Activated CD4-positive, alpha-beta memory T cell treated with anti-CD3 and anti-CD28 coated beads for 36 hours (primary cell): Measurements from ENCODE around the gene TSSK1B. TPM values are rescaled to one million over a fixed set of nuclear protein-coding genes. Genes with fewer than 3 reads are reported as not detected.

Experiments
- CTCF ChIA-PET: fragments of 350-600 bp; sonication (Branson Sonifier 250); formaldehyde crosslinking; loops from one replicate; lab custom pipeline; 2021; ENCODE audit warnings: antibody characterized with exemption, inconsistent platforms; lab: Charles Lee
- POLR2A ChIA-PET: fragments of 350-600 bp; sonication (Branson Sonifier 250); formaldehyde crosslinking; loops from one replicate; lab custom pipeline; 2021; ENCODE audit warnings: antibody characterized with exemption; lab: Charles Lee
- DNase-seq: peaks from one replicate; pipeline ENCODE4 v3.0.0-alpha.2; 2020
- H3K27ac Mint-ChIP-seq: one replicate; pipeline ENCODE4 v1.8.0; 2021; ENCODE audit warnings: mixed read lengths
- H3K27me3 Mint-ChIP-seq: one replicate; pipeline ENCODE4 v1.8.0; 2021; ENCODE audit warnings: mixed read lengths
- H3K36me3 Mint-ChIP-seq: one replicate; pipeline ENCODE4 v1.8.0; 2021; ENCODE audit warnings: mixed read lengths
- H3K4me1 Mint-ChIP-seq: one replicate; pipeline ENCODE4 v1.8.0; 2021; ENCODE audit warnings: low read depth, mixed read lengths
- H3K4me3 Mint-ChIP-seq: one replicate; pipeline ENCODE4 v1.8.0; 2021; ENCODE audit warnings: mild to moderate bottlenecking, mixed read lengths
- H3K9me3 Mint-ChIP-seq: one replicate; pipeline ENCODE4 v1.8.0; 2021; ENCODE audit warnings: mixed read lengths
- intact Hi-C: fragments of 100-400 bp; cut with micrococcal nuclease; formaldehyde crosslinking; loops from one replicate; pipeline ENCODE4 v1.15.1; 2023
- total RNA-seq, 2 experiments: library from RNA; stranded (reverse); gene quantifications; one replicate each; pipeline ENCODE4 v1.2.3, GENCODE V29; 2021

The TSSK1B gene
- total RNA-seq, 2 experiments from 2014 or later = not detected

DNA sequence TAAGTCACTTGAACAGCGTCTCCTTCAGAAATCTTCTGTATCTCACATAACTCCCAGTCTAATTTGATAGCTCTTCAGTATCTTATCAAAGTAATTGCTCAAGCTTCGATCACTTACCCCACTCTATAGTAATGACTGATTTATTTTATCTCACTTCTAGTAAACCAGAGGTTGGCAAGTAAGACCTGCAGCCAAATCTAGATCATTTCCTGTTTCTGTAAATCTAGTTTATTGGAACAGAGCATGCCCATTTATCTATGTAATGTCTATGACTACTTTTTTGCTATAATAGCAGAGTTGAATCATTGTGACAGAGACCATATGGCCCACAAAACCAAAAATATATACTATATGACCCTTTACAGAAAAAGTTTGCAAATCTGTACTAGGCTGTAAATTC lies 40.1 kb downstream of the TSSK1B start:
- DNase-seq = no peak
- H3K9me3 Mint-ChIP-seq = no peaks in the 10 kb centered on the region
- no peaks in the 10 kb centered on the region for H3K4me1 Mint-ChIP-seq
- no peaks in the 10 kb centered on the region for H3K36me3 Mint-ChIP-seq
- peaks cover 7% of the 10 kb centered on the region for H3K27me3 Mint-ChIP-seq
- no peak overlapping the region for H3K27ac Mint-ChIP-seq
- intact Hi-C loops = no loop called here
- CTCF ChIA-PET = interaction anchor here (1.3 kb wide), 1 partner anchor 15 kb away, joined by 3 read pairs; no protein-coding TSS in a partner anchor
- H3K4me3 Mint-ChIP-seq = no peak overlapping the region
- POLR2A ChIA-PET = no interaction called here

GRCh38 chr5:113390224-113390623 lies 44.6 kb downstream of the TSSK1B start:
- Mint-ChIP-seq H3K4me1 (no peaks in the 10 kb centered on the region), H3K27me3 (peaks cover 13% of the 10 kb centered on the region), H3K4me3 (no peak overlapping the region), H3K9me3 (no peaks in the 10 kb centered on the region), H3K36me3 (no peaks in the 10 kb centered on the region), H3K27ac (no peak overlapping the region)
- ChIA-PET CTCF (interaction anchor here (3.7 kb wide), 1 partner anchor 11 kb away, joined by 13 read pairs; no protein-coding TSS in a partner anchor), POLR2A (no interaction called here)
- DNase-seq = no peak
- intact Hi-C loops = no loop called here

GRCh38 chr5:113389116-113389515 lies 45.7 kb downstream of the TSSK1B start:
- no peak for DNase-seq
- Mint-ChIP-seq H3K4me1 (no peaks in the 10 kb centered on the region), H3K36me3 (no peaks in the 10 kb centered on the region), H3K27ac (no peak overlapping the region), H3K9me3 (no peaks in the 10 kb centered on the region), H3K27me3 (peaks cover 13% of the 10 kb centered on the region), H3K4me3 (no peak overlapping the region)
- ChIA-PET POLR2A (no interaction called here), CTCF (interaction anchor here (3.7 kb wide), 1 partner anchor 10 kb away, joined by 13 read pairs; no protein-coding TSS in a partner anchor)
- intact Hi-C loops = no loop called here

- H3K27ac Mint-ChIP-seq = no peak overlapping the region
- H3K9me3 Mint-ChIP-seq = no peaks in the 10 kb centered on the region
- H3K36me3 Mint-ChIP-seq = no peaks in the 10 kb centered on the region
- intact Hi-C loops = no loop called here
- DNase-seq = no peak
- ChIA-PET CTCF (interaction anchor here (0.6 to 3.7 kb wide), 2 partner anchors 9 to 198 kb away, joined by 4 to 13 read pairs; no protein-coding TSS in a partner anchor), POLR2A (no interaction called here)
- H3K4me1 Mint-ChIP-seq = no peaks in the 10 kb centered on the region
- H3K27me3 Mint-ChIP-seq = peaks cover 15% of the 10 kb centered on the region
- no peak overlapping the region for H3K4me3 Mint-ChIP-seq
Measured at GRCh38 chr5:113387844-113388243, 46.9 kb downstream of the TSSK1B start.

GRCh38 chr5:113384782-113385285 lies 50.0 kb downstream of the TSSK1B start:
- POLR2A ChIA-PET = no interaction called here
- Mint-ChIP-seq H3K27ac (no peak overlapping the region), H3K4me1 (peaks cover 8% of the 10 kb centered on the region), H3K27me3 (peaks cover 14% of the 10 kb centered on the region), H3K9me3 (no peaks in the 10 kb centered on the region), H3K36me3 (no peaks in the 10 kb centered on the region), H3K4me3 (no peak overlapping the region)
- intact Hi-C loops = no loop called here
- CTCF ChIA-PET = interaction anchor here (1.1 kb wide), 1 partner anchor 388 kb away, joined by 3 read pairs; no protein-coding TSS in a partner anchor
- DNase-seq = no peak

GRCh38 chr5:113382731-113383130 lies 52.1 kb downstream of the TSSK1B start:
- Mint-ChIP-seq H3K27ac (no peak overlapping the region), H3K9me3 (no peaks in the 10 kb centered on the region), H3K4me3 (no peak overlapping the region), H3K27me3 (peaks cover 9% of the 10 kb centered on the region), H3K36me3 (no peaks in the 10 kb centered on the region), H3K4me1 (peaks cover 21% of the 10 kb centered on the region)
- intact Hi-C loops = no loop called here
- POLR2A ChIA-PET = no interaction called here
- CTCF ChIA-PET = no interaction called here
- no peak for DNase-seq

Other genes starting within 250 kb of the TSSK1B start
- 1 to 10 TPM; 4.0 to 4.1 TPM for gene MCC, start 53.5 kb upstream of the TSSK1B start, total RNA-seq
- gene YTHDC2, start 78.7 kb upstream of the TSSK1B start, total RNA-seq = 10 to 100 TPM; 27.3 to 28.9 TPM